Neutrophil (primary cell): ENCODE results near the gene FBXL3.

ENCODE experiments used
- H3K27ac ChIP-seq: fragments of 200-600 bp; sonication (generic); 2 replicates; pipeline ENCODE4 v1.5.1; 2016; ENCODE audit warnings: mild to moderate bottlenecking, moderate library complexity
- H3K27me3 ChIP-seq: fragments of 200-600 bp; sonication (generic); 2 replicates; pipeline ENCODE4 v1.6.0; 2016; ENCODE audit warnings: mild to moderate bottlenecking
- H3K36me3 ChIP-seq: fragments of 200-600 bp; sonication (generic); 2 replicates; pipeline ENCODE4 v1.5.1; 2017
- H3K4me1 ChIP-seq, 2 experiments: fragments of 200-600 bp in 1 of 2; sonication (generic) in 1 of 2; 1 replicate in 1 of 2; 2 replicates in 1 of 2; pipeline versions ENCODE4 v1.5.1 to v1.6.1; 2013 to 2016; ENCODE audit warnings: low read depth in 1 of 2, low read length in 1 of 2, mild to moderate bottlenecking in 1 of 2, moderate library complexity in 1 of 2; ENCODE audit not compliant: control insufficient read depth in 1 of 2, insufficient read depth in 1 of 2
- H3K4me3 ChIP-seq, 2 experiments: fragments of 200-600 bp in 1 of 2; sonication (generic) in 1 of 2; 1 replicate in 1 of 2; 2 replicates in 1 of 2; pipeline ENCODE4 v1.5.1; 2013 to 2016; ENCODE audit warnings: low read depth in 1 of 2, low read length in 1 of 2, mild to moderate bottlenecking in 1 of 2, moderate library complexity in 1 of 2
- H3K9me3 ChIP-seq: fragments of 200-600 bp; sonication (generic); 2 replicates; pipeline ENCODE4 v1.5.1; 2016
- TF ChIP-seq, protein P1 (sequence below): fragments of 200-600 bp; sonication (generic); IDR thresholded peaks from 2 replicates; pipeline ENCODE4 v1.5.1; 2016; ENCODE audit warnings: antibody characterized with exemption

The FBXL3 gene

DNA sequence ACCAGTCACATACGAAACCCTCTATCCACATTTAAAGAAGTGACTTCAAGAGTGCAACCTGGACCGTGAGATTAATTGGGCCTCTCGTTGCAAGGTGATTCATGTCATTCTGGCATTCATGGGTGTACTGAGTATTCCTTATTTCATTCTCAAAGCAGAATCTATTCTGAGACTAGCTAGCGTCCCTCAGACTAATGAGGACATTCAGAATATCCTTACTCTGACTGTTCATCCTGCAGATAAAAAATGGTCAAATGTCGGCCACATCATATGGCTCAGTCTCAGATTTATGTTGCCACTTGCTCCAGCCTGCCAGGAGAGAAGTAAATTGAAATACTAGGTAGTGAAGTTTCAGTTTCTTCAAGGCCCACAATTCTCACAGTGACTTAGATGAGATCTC is 71.3 kb downstream of the FBXL3 start:
- Histone ChIP-seq H3K27me3 (peaks cover 22% of the 10 kb centered on the region), H3K27ac (no peak overlapping the region)
- TF ChIP-seq, protein P1, sequence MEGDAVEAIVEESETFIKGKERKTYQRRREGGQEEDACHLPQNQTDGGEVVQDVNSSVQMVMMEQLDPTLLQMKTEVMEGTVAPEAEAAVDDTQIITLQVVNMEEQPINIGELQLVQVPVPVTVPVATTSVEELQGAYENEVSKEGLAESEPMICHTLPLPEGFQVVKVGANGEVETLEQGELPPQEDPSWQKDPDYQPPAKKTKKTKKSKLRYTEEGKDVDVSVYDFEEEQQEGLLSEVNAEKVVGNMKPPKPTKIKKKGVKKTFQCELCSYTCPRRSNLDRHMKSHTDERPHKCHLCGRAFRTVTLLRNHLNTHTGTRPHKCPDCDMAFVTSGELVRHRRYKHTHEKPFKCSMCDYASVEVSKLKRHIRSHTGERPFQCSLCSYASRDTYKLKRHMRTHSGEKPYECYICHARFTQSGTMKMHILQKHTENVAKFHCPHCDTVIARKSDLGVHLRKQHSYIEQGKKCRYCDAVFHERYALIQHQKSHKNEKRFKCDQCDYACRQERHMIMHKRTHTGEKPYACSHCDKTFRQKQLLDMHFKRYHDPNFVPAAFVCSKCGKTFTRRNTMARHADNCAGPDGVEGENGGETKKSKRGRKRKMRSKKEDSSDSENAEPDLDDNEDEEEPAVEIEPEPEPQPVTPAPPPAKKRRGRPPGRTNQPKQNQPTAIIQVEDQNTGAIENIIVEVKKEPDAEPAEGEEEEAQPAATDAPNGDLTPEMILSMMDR = no peak

More for the DNA sequence above, 71.3 kb downstream of the FBXL3 start:
- Histone ChIP-seq H3K4me1 (no peaks in the 10 kb centered on the region), H3K4me3 (no peak overlapping the region), H3K36me3 (no peaks in the 10 kb centered on the region), H3K9me3 (peaks cover 6% of the 10 kb centered on the region)
